H1 (cell line): Measurements from ENCODE around the gene ADGRD2. TPM values are rescaled to one million over a fixed set of nuclear protein-coding genes. Genes with fewer than 3 reads are reported as not detected.

ENCODE experiments used
- CTCF ChIA-PET: fragments of 300-600 bp; sonication (Branson Sonifier 250); formaldehyde crosslinking; loops from one replicate; lab custom pipeline; 2021; ENCODE audit not compliant: partially characterized antibody; lab: Charles Lee
- POLR2A ChIA-PET: fragments of 300-600 bp; sonication (Branson Sonifier 250); formaldehyde crosslinking; loops from one replicate; lab custom pipeline; 2021; ENCODE audit warnings: inconsistent platforms; ENCODE audit not compliant: partially characterized antibody; lab: Charles Lee
- DNase-seq, 2 experiments: peaks; one replicate each; pipeline versions ENCODE4 v3.0.0 to v3.0.0-alpha.2; 2010 to 2022; ENCODE audit warnings: low spot score in 2 of 2, low read depth in 1 of 2, mixed read lengths in 1 of 2
- FAIRE-seq: peaks from 2 replicates; lab custom pipeline; 2011; peaks lifted over from hg19 to GRCh38; lab: Jason Lieb, UNC
- H2AFZ ChIP-seq: 2 replicates; pipeline ENCODE4 v1.8.1; 2012; ENCODE audit warnings: low read length, inconsistent platforms
- H2AK5ac ChIP-seq: 2 replicates; pipeline ENCODE4 v1.6.1; 2013; ENCODE audit warnings: low read depth, low read length
- H2BK120ac ChIP-seq: replicated peaks from 2 replicates; pipeline ENCODE3; 2013; ENCODE audit warnings: low read depth, low read length, inconsistent platforms
- H2BK12ac ChIP-seq: 2 replicates; pipeline ENCODE4 v1.6.1; 2013; ENCODE audit warnings: low read depth, low read length
- H2BK15ac ChIP-seq: 2 replicates; pipeline ENCODE4 v1.6.1; 2013; ENCODE audit warnings: low read length
- H2BK20ac ChIP-seq: 2 replicates; pipeline ENCODE4 v1.6.1; 2013; ENCODE audit warnings: low read length
- H2BK5ac ChIP-seq: 2 replicates; pipeline ENCODE4 v1.6.1; 2013; ENCODE audit warnings: low read depth, low read length
- H3K14ac ChIP-seq: 2 replicates; pipeline ENCODE4 v1.6.1; 2013; ENCODE audit warnings: inconsistent platforms; ENCODE audit not compliant: insufficient read length
- H3K18ac ChIP-seq: 2 replicates; pipeline ENCODE4 v1.6.1; 2013; ENCODE audit warnings: low read length; ENCODE audit errors: extremely low read depth
- H3K23ac ChIP-seq: 2 replicates; pipeline ENCODE4 v1.6.1; 2013; ENCODE audit warnings: inconsistent platforms; ENCODE audit not compliant: insufficient read length
- H3K23me2 ChIP-seq: 2 replicates; pipeline ENCODE4 v1.6.1; 2013; ENCODE audit warnings: low read depth, low read length
- H3K27ac ChIP-seq: 2 replicates; pipeline ENCODE4 v1.6.1; 2011; ENCODE audit warnings: low read depth, low read length, inconsistent platforms
- H3K27me3 ChIP-seq, 4 experiments: replicated peaks in 1 of 4; 1 replicate in 1 of 4; 2 replicates in 3 of 4; pipeline versions ENCODE4 v1.6.1 to v1.8.1; 2011 to 2013; ENCODE audit warnings: low read length in 3 of 4, mild to moderate bottlenecking in 3 of 4, inconsistent platforms in 2 of 4, mixed read lengths in 2 of 4, moderate library complexity in 1 of 4; ENCODE audit not compliant: control insufficient read depth in 3 of 4, insufficient read depth in 3 of 4; ENCODE audit errors: extremely low read depth in 1 of 4
- H3K36me3 ChIP-seq, 4 experiments: 2 replicates each; pipeline versions ENCODE4 v1.6.1 to v1.8.1; 2011 to 2013; ENCODE audit warnings: mild to moderate bottlenecking in 4 of 4, low read length in 3 of 4, moderate library complexity in 2 of 4, control low read depth in 1 of 4, inconsistent platforms in 1 of 4; ENCODE audit not compliant: insufficient read depth in 4 of 4, control insufficient read depth in 2 of 4
- H3K4ac ChIP-seq: replicated peaks from 2 replicates; pipeline ENCODE3; 2013; ENCODE audit warnings: low read length, low read depth, mixed read lengths, inconsistent platforms; ENCODE audit not compliant: insufficient read length
- H3K4me1 ChIP-seq, 4 experiments: replicated peaks in 1 of 4; 1 replicate in 1 of 4; 2 replicates in 3 of 4; pipeline versions ENCODE4 v1.6.1 to v1.8.1; 2011 to 2013; ENCODE audit warnings: low read length in 3 of 4, inconsistent platforms in 2 of 4, mixed read lengths in 1 of 4; ENCODE audit not compliant: insufficient read depth in 4 of 4, control insufficient read depth in 3 of 4
- H3K4me2 ChIP-seq, 2 experiments: 2 replicates each; pipeline versions ENCODE4 v1.6.1 to v1.8.1; 2011 to 2013; ENCODE audit warnings: low read depth in 2 of 2, low read length in 2 of 2, control low read depth in 1 of 2, inconsistent platforms in 1 of 2, mild to moderate bottlenecking in 1 of 2; ENCODE audit not compliant: insufficient read depth in 1 of 2
- H3K4me3 ChIP-seq, 4 experiments: fragments of 200-600, 300-600 bp in 1 of 4; sonication (generic), shearing (Covaris generic), sonication (Bioruptor Twin) in 1 of 4; 2 replicates each; pipeline versions ENCODE4 v1.5.1 to v1.8.1; 2011 to 2016; ENCODE audit warnings: low read length in 4 of 4, low read depth in 3 of 4, control low read depth in 2 of 4, inconsistent platforms in 2 of 4, mild to moderate bottlenecking in 2 of 4, mixed read lengths in 1 of 4, moderate library complexity in 1 of 4; ENCODE audit not compliant: insufficient read depth in 2 of 4; ENCODE audit errors: extremely low read depth in 1 of 4
- H3K56ac ChIP-seq: replicated peaks from 2 replicates; pipeline ENCODE3; 2013; ENCODE audit warnings: low read depth, mild to moderate bottlenecking, mixed read lengths, low read length, inconsistent platforms; ENCODE audit not compliant: insufficient read length
- H3K79me1 ChIP-seq: 2 replicates; pipeline ENCODE4 v1.6.1; 2013; ENCODE audit warnings: low read depth, low read length, control low read depth
- H3K79me2 ChIP-seq, 2 experiments: 2 replicates each; pipeline versions ENCODE4 v1.6.1 to v1.8.1; 2012 to 2013; ENCODE audit warnings: low read length in 2 of 2, mild to moderate bottlenecking in 2 of 2, inconsistent platforms in 1 of 2; ENCODE audit not compliant: insufficient read depth in 2 of 2, control insufficient read depth in 1 of 2
- H3K9ac ChIP-seq, 4 experiments: replicated peaks in 1 of 4; 1 replicate in 1 of 4; 2 replicates in 3 of 4; pipeline versions ENCODE4 v1.6.1 to v1.8.1; 2011 to 2013; ENCODE audit warnings: low read depth in 3 of 4, low read length in 3 of 4, control low read depth in 2 of 4, mild to moderate bottlenecking in 2 of 4, moderate library complexity in 2 of 4, inconsistent platforms in 1 of 4; ENCODE audit errors: extremely low read depth in 1 of 4
- H3K9me3 ChIP-seq, 2 experiments: 2 replicates each; pipeline versions ENCODE4 v1.6.1 to v1.8.1; 2012 to 2013; ENCODE audit warnings: mild to moderate bottlenecking in 2 of 2, moderate library complexity in 2 of 2, control low read depth in 1 of 2, inconsistent platforms in 1 of 2, low read depth in 1 of 2, low read length in 1 of 2, mixed read lengths in 1 of 2; ENCODE audit not compliant: insufficient read depth in 2 of 2
- H4K20me1 ChIP-seq, 2 experiments: replicated peaks in 1 of 2; 2 replicates each; pipeline versions ENCODE3 to v1.8.1; 2011 to 2013; ENCODE audit warnings: inconsistent platforms in 2 of 2, low read length in 2 of 2, mild to moderate bottlenecking in 1 of 2; ENCODE audit not compliant: insufficient read depth in 2 of 2, control insufficient read depth in 1 of 2
- H4K5ac ChIP-seq: 2 replicates; pipeline ENCODE4 v1.6.1; 2013; ENCODE audit warnings: low read length, low read depth, mixed read lengths, inconsistent platforms; ENCODE audit not compliant: insufficient read length
- H4K8ac ChIP-seq: 2 replicates; pipeline ENCODE4 v1.8.0; 2013; ENCODE audit warnings: mild to moderate bottlenecking, moderate library complexity, low read length, inconsistent platforms; ENCODE audit not compliant: insufficient read depth; ENCODE audit errors: extremely low read depth
- H4K91ac ChIP-seq: replicated peaks from 2 replicates; pipeline ENCODE3; 2013; ENCODE audit warnings: low read length, mixed read lengths, inconsistent platforms; ENCODE audit not compliant: insufficient read length
- BACH1 ChIP-seq: IDR thresholded peaks from 2 replicates; pipeline ENCODE4 v1.6.1; 2012; ENCODE audit warnings: low read length, improper control_type of control experiment
- CBX8 ChIP-seq: fragments of 300-800, 300-1000 bp; sonication (generic); IDR thresholded peaks from 2 replicates; pipeline ENCODE4 v1.7.1; 2016; ENCODE audit warnings: low read depth, low read length, borderline replicate concordance
- EGR1 ChIP-seq: IDR thresholded peaks from 2 replicates; pipeline ENCODE4 v1.6.1; 2011; ENCODE audit warnings: low read depth, low read length, borderline replicate concordance
- JUND ChIP-seq: IDR thresholded peaks from 2 replicates; pipeline ENCODE4 v1.6.1; 2011; ENCODE audit warnings: mild to moderate bottlenecking, improper control_type of control experiment, low read length
- POU5F1 ChIP-seq: IDR thresholded peaks from 2 replicates; pipeline ENCODE4 v1.6.1; 2011; ENCODE audit warnings: low read depth, mild to moderate bottlenecking, low read length, moderate library complexity
- RAD21 ChIP-seq, 2 experiments: IDR thresholded peaks in 1 of 2; conservative IDR thresholded peaks in 1 of 2; 2 replicates each; pipeline ENCODE4 v1.6.1; 2011; ENCODE audit warnings: low read depth in 2 of 2, low read length in 2 of 2, improper control_type of control experiment in 1 of 2, inconsistent platforms in 1 of 2, mild to moderate bottlenecking in 1 of 2, moderate library complexity in 1 of 2
- RBBP5 ChIP-seq: IDR thresholded peaks from 2 replicates; pipeline ENCODE4 v1.7.1; 2012; ENCODE audit warnings: low read depth, mild to moderate bottlenecking, inconsistent platforms, low read length, moderate library complexity, borderline replicate concordance
- SRF ChIP-seq: IDR thresholded peaks from 2 replicates; pipeline ENCODE4 v1.6.1; 2011; ENCODE audit warnings: mild to moderate bottlenecking, low read depth, low read length, moderate library complexity
- TCF12 ChIP-seq: IDR thresholded peaks from 2 replicates; pipeline ENCODE4 v1.6.1; 2011; ENCODE audit warnings: low read depth, mild to moderate bottlenecking, low read length
- WGBS, 2 experiments: shearing (Covaris generic) in 1 of 2; methylation state at CpG; one replicate each; pipeline versions ENCODE4 v1.1.6 to v1.1.7; 2013 to 2015; ENCODE audit warnings: low lambda C conversion rate in 2 of 2, mixed read lengths in 2 of 2, inconsistent platforms in 1 of 2, low coverage in 1 of 2, missing lambda C conversion rate in 1 of 2; ENCODE audit not compliant: insufficient replicate concordance in 2 of 2, insufficient coverage in 1 of 2, insufficient read length in 1 of 2; ENCODE audit errors: extremely low coverage in 1 of 2, missing lambda C conversion rate in 1 of 2; 5-methylcytosine and 5-hydroxymethylcytosine counted together
- polyA plus RNA-seq, 7 experiments: library from polyadenylated mRNA; depleted of rRNA in 3 of 7; stranded (reverse) in 5 of 7; unstranded in 2 of 7; fragments of >200 nt in 5 of 7; fragments of 200-250 nt in 2 of 7; gene quantifications; 1 replicate in 5 of 7; 2 replicates in 1 of 7; 4 replicates in 1 of 7; pipeline versions ENCODE4 v1.2.1 to v1.2.3, GENCODE V29; 2011 to 2013; ENCODE audit warnings: missing spikeins in 2 of 7, mixed read lengths in 2 of 7
- total RNA-seq: library from RNA; stranded (reverse); fragmentation: NEBNext Ultra II Directional; extraction: Animal tissue kit (Norgen Biotek cat#: 25700); gene quantifications from 2 replicates; pipeline ENCODE4 v1.2.1, GENCODE V29; 2021
- TF ChIP-seq, protein P1 (sequence below): IDR thresholded peaks from 2 replicates; pipeline ENCODE4 v1.6.1; 2012; ENCODE audit warnings: low read length, inconsistent platforms
- TF ChIP-seq, protein P2 (sequence below): IDR thresholded peaks from 2 replicates; pipeline ENCODE4 v1.6.1; 2011; ENCODE audit warnings: low read length, improper control_type of control experiment

ADGRD2 gene
- total and polyA plus RNA-seq, 2 of the 8 experiments (the other 6 are each of a cell fraction or from before 2014, with no cell fraction given), result 0.41 to 1.4 TPM

DNA sequence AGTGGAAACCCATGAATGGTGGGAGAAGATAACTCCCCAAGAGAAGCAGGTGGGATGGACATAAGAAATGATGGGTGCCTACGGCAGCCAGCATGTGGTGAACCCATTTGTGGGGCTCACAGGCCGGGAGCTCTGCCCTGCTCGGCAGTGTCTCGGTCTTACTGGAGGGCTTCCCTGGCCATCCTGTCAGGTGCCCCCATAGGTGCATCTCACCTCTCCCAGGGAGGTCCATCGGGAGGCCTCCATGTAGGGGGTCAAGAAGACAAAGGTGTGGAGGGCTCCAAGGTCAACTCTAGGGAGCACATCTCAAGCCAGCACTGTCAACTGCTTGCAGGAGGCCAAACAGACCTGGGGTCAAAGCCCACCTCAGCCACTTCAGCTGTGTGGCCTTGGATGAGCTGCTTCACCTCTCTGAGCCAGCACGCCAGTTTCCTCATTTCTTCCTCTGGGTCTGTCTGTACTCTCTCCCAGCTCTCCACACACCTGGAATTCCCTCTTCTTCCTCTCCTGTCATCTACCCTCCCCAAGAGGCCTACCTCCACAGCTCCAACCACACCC lies 10.5 kb upstream of the ADGRD2 start:
- Histone ChIP-seq H2BK12ac (no peak overlapping the region), H3K4me3 (no peak overlapping the region), H2BK15ac (no peak overlapping the region), H4K91ac (no peak overlapping the region), H3K79me1 (no peaks in the 10 kb centered on the region), H3K27me3 (no peaks in the 10 kb centered on the region; a peak in 1 of 7 replicates), H3K27ac (no peak overlapping the region), H2AFZ (no peak overlapping the region), H4K5ac (no peak overlapping the region), H3K79me2 (no peaks in the 10 kb centered on the region), H2BK20ac (no peak overlapping the region), H3K23me2 (no peaks in the 10 kb centered on the region), H4K8ac (no peak overlapping the region), H3K9ac (no peak overlapping the region), H3K4ac (no peak overlapping the region), H3K36me3 (no peaks in the 10 kb centered on the region), H3K56ac (no peak overlapping the region), H3K9me3 (no peaks in the 10 kb centered on the region), H3K18ac (no peak overlapping the region), H2BK5ac (no peak overlapping the region), H4K20me1 (no peaks in the 10 kb centered on the region), H2AK5ac (no peak overlapping the region), H3K23ac (no peak overlapping the region), H3K4me2 (no peak overlapping the region), H2BK120ac (no peak overlapping the region), H3K14ac (no peak overlapping the region), H3K4me1 (no peaks in the 10 kb centered on the region)
- DNase-seq (no peak), FAIRE-seq (no peak)
- POLR2A ChIA-PET, result interaction anchor here (0.5 kb wide), 1 partner anchor 1151 kb away, joined by 3 read pairs; no protein-coding TSS in a partner anchor
- CTCF ChIA-PET, result interaction anchor here (1.2 to 9.8 kb wide), 3 partner anchors 8 to 20 kb away, joined by 3 to 87 read pairs (median 6); no protein-coding TSS in a partner anchor
- WGBS, 2 experiments, result 93% methylated on average over 6 of the region's 6 CpGs; no CpG with 5 or more reads in 1 of the 2 experiments
- TF ChIP-seq, protein P1, sequence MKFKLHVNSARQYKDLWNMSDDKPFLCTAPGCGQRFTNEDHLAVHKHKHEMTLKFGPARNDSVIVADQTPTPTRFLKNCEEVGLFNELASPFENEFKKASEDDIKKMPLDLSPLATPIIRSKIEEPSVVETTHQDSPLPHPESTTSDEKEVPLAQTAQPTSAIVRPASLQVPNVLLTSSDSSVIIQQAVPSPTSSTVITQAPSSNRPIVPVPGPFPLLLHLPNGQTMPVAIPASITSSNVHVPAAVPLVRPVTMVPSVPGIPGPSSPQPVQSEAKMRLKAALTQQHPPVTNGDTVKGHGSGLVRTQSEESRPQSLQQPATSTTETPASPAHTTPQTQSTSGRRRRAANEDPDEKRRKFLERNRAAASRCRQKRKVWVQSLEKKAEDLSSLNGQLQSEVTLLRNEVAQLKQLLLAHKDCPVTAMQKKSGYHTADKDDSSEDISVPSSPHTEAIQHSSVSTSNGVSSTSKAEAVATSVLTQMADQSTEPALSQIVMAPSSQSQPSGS, result no peak
- TF ChIP-seq RAD21 (IDR thresholded peaks at IDR 0.05 in 1 of 2, conservative IDR thresholded peaks at IDR 0.05 in 1 of 2; ENCODE audit: low read depth in 2 of 2, low read length in 2 of 2), result no peak
- TF ChIP-seq TCF12, result no peak
- no peak for TF ChIP-seq CBX8
- no peak for TF ChIP-seq RBBP5
- no peak for TF ChIP-seq EGR1
- no peak for TF ChIP-seq POU5F1
- no peak for TF ChIP-seq SRF
- TF ChIP-seq BACH1, result no peak
- no peak for TF ChIP-seq JUND
- TF ChIP-seq, protein P2, sequence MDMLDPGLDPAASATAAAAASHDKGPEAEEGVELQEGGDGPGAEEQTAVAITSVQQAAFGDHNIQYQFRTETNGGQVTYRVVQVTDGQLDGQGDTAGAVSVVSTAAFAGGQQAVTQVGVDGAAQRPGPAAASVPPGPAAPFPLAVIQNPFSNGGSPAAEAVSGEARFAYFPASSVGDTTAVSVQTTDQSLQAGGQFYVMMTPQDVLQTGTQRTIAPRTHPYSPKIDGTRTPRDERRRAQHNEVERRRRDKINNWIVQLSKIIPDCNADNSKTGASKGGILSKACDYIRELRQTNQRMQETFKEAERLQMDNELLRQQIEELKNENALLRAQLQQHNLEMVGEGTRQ, result no peak
